ENCODE measurements around the gene ETS1.

- TF ChIP-seq CTCF (IDR thresholded peaks at IDR 0.05) (no peak), POLR2A (IDR thresholded peaks at IDR 0.05) (no peak)
Observed at GRCh38 chr11:128409476-128409875, 177.9 kb downstream of the ETS1 start.

All from Peyer's patch (tissue), 4 donors.